C4-2B (cell line): ENCODE results near the gene SPIB.

Experiments
- CTCF ChIP-seq: fragments of 450-650 bp; conservative IDR thresholded peaks from 2 replicates; pipeline ENCODE4 v1.5.1; 2017; ENCODE audit warnings: mild to moderate bottlenecking
- ZFX ChIP-seq: fragments of 450-650 bp; IDR thresholded peaks from 2 replicates; pipeline ENCODE4 v1.6.1; 2017

- TF ChIP-seq CTCF (no peak), ZFX (no peak)
Measured at GRCh38 chr19:50459067-50459456, 40.3 kb downstream of the SPIB start.
